ENCODE measurements around the gene FOXF2. TPM values are rescaled to one million over a fixed set of nuclear protein-coding genes. Genes with fewer than 3 reads are reported as not detected.

FOXF2 gene
- total and polyA plus RNA-seq, 9 donors = 0.05 to 0.18 (median 0.11) TPM; not detected in 5

DNA sequence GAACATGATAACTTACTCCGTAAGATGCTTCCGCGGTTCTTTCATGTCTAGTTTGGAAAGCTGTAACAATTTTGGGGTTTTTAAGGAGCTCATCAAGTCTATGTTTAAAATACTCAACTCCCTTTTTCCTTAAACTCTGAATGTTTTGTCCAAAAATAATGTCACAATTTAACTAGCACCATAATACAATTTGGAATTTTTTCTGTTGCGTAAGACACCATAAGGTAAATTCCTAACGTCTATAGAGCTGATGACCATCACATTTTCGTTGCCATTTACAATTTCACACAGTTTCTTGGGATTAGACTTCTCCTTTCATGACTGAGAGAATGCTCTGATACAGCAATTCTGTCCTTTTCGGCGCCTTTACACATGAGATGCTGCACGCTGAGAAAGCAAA is 26.7 kb upstream of the FOXF2 start:
- DNase-seq = no peak
- no peaks in the 10 kb centered on the region for H3K4me1 ChIP-seq (ENCODE audit: insufficient read depth)
- no peaks in the 10 kb centered on the region for H3K36me3 ChIP-seq
- intact Hi-C loops (cut with DNase I) = no loop called here
- H3K9me3 ChIP-seq = no peaks in the 10 kb centered on the region
- TF ChIP-seq EP300 (IDR thresholded peaks at IDR 0.05) (no peak), POLR2A (IDR thresholded peaks at IDR 0.05) (no peak), CTCF (IDR thresholded peaks at IDR 0.05) (no peak)
- no peak overlapping the region for H3K4me3 ChIP-seq
- H3K27ac ChIP-seq = no peak overlapping the region
- no peaks in the 10 kb centered on the region for H3K27me3 ChIP-seq
- WGBS, 3 donors = 88 to 89% (median 88%) methylated on average over 9 of the region's 9 CpGs

DNA sequence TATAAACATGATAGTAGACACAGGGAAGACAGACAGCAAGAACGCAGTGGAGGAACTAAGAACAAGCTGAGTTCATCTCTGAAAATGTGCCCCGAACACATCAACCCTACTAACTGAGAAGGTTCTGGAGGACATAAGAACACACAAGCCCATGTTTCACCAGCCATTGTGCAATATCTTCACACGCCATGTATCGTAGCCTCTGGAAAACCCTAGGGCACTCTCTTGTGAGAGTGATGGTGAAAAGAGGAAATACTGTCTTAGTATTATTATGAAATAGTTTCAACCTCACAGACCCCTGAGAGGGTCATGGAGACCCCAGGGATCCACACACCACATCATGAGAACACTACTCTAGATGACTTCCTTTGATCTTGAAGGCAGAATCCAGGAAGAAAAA is 26.1 kb upstream of the FOXF2 start:
- intact Hi-C loops (cut with DNase I) = no loop called here
- Histone ChIP-seq H3K36me3 (no peaks in the 10 kb centered on the region), H3K4me3 (no peak overlapping the region), H3K9me3 (no peaks in the 10 kb centered on the region), H3K27me3 (no peaks in the 10 kb centered on the region), H3K4me1 (ENCODE audit: insufficient read depth) (no peaks in the 10 kb centered on the region), H3K27ac (no peak overlapping the region)
- WGBS, 3 donors = 86 to 93% (median 90%) methylated on average over 4 of the region's 4 CpGs
- TF ChIP-seq EP300 (IDR thresholded peaks at IDR 0.05) = no peak
- no peak for TF ChIP-seq CTCF (IDR thresholded peaks at IDR 0.05)
- no peak for TF ChIP-seq POLR2A (IDR thresholded peaks at IDR 0.05)
- DNase-seq = no peak

DNA sequence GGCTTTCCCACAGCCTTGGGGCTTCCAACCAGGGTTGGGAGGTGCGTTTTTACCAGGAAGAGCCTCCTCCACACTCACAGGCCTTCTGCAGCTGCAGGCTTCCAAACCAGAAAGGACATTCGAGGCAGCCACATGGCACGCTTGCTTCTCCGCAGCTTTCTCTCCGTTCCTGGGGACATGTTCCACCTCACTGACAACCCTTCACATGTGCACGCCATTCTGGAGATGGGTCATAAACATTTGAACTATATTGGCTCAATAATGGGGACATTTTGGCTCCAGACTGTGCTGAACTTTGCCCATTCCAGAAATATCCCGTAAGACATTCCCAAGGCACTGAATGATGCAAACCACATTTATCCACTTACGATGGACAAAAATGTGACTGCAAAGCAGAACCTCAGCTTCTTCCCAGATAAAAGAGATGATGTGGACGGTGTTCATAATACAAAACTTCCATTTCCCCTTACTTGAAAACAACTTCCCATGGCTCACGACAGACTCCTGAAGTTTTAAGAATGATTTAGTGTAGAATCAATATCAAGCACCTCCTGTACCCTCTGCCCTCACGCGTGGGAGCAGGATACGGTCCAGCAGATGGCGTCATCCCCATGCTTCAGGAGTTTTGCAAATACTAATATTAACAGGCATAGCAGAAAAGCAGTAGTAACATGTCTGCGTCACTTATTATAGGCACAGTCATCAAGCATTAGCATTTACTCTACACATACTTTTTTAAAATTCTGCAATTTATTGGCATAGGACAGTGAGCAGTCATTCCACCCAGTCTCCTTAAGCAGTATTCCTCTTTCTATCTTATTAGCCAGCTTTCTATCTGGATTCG is 25.4 kb upstream of the FOXF2 start:
- no peak for DNase-seq
- H3K27ac ChIP-seq = no peak overlapping the region
- no peaks in the 10 kb centered on the region for H3K9me3 ChIP-seq
- H3K4me1 ChIP-seq (ENCODE audit: insufficient read depth) = no peaks in the 10 kb centered on the region
- TF ChIP-seq EP300 (IDR thresholded peaks at IDR 0.05) (no peak), CTCF (IDR thresholded peaks at IDR 0.05) (no peak), POLR2A (IDR thresholded peaks at IDR 0.05) (no peak)
- 44 to 46% (median 46%) methylated on average over 16 of the region's 16 CpGs for WGBS, 3 donors
- no peak overlapping the region for H3K4me3 ChIP-seq
- no peaks in the 10 kb centered on the region for H3K27me3 ChIP-seq
- intact Hi-C loops (cut with DNase I) = no loop called here
- no peaks in the 10 kb centered on the region for H3K36me3 ChIP-seq

- Histone ChIP-seq H3K4me1 (ENCODE audit: insufficient read depth) (no peaks in the 10 kb centered on the region), H3K9me3 (no peaks in the 10 kb centered on the region), H3K27me3 (no peaks in the 10 kb centered on the region), H3K27ac (no peak overlapping the region), H3K4me3 (no peak overlapping the region), H3K36me3 (no peaks in the 10 kb centered on the region)
- no peak for TF ChIP-seq EP300 (IDR thresholded peaks at IDR 0.05)
- TF ChIP-seq POLR2A (IDR thresholded peaks at IDR 0.05) = no peak
- TF ChIP-seq CTCF (IDR thresholded peaks at IDR 0.05) = no peak
- DNase-seq = no peak
- 52 to 57% (median 53%) methylated on average over 2 of the region's 2 CpGs for WGBS, 3 donors
- intact Hi-C loops (cut with DNase I) = no loop called here
Observed at GRCh38 chr6:1364791-1365190, 24.6 kb upstream of the FOXF2 start.

Data from ovary (tissue), 9 donors.